HG03439 (cell line): Measurements from ENCODE around the gene C2CD2.
A peak's percentile ranks its signal among the peaks of the same experiment; 100 is the strongest.

Experiments used
- ATAC-seq: cut with Tn5 transposase; IDR thresholded peaks from one replicate; pipeline ENCODE4 v1.9.1; 2021; ENCODE audit warnings: mild to moderate bottlenecking, moderate library complexity; ENCODE audit not compliant: unreplicated experiment

C2CD2 gene

GRCh38 chr21:41933313-41934079, 20.3 kb downstream of the C2CD2 start:
- no peak for ATAC-seq

DNA sequence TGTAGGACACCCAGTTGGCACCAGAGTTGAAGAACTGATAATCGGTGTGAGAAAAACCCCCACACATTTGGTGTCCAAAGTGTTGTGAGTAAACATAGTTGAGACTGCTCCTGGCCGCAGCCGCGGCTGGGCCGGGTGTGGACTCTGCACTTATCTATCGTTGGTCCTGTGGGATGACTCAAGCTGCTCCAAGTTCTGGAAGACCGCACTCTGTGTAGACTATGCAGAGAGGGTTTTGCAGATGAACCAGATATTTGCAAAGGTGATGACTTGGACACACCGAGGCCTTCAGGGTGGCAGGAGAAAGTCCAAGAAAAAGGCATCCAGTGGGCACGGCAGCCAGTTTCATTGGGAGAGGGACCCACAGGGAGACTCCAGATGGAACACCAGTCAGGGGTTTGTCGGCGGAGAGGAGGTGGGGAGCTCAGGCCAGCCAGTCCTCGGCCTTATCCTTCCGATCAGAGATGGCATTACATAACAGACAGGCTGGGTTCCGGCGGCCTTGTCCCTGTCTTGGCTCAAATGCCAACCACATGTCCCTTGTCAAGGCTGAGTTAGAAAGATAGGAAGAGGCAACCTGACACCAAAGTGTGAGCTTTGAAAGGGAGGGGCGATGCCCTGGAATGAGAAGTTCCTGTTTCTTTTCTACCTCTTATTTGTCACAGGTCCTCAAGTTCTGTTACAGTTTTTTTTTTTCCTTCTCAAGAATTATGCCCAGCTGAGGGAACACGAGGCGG, 21.1 kb downstream of the C2CD2 start:
- no peak for ATAC-seq

GRCh38 chr21:41932191-41932575, 21.6 kb downstream of the C2CD2 start:
- ATAC-seq, result no peak

DNA sequence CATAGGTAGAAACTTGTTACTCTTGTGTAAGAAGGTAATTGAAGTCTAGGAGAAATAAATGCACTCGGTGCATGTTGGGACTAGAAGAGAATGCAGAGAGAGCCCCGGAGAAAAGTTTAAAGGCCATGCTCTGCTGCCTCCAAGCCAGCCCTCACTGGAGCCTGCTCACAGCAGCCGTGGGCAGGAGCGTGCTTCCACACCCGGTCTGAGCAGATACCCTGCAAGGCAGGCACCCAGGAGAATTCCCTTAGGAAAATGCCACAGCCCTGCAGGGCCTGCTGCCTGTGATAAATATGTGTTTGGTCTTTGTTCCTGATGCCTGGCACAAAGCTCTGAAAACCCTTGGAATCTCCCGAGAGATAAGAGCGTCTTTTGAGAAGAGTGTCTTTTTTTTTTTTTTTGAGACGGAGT, 22.8 kb downstream of the C2CD2 start:
- ATAC-seq, result no peak

- ATAC-seq, result no peak
Observed at GRCh38 chr21:41929248-41929647, 24.6 kb downstream of the C2CD2 start.

DNA sequence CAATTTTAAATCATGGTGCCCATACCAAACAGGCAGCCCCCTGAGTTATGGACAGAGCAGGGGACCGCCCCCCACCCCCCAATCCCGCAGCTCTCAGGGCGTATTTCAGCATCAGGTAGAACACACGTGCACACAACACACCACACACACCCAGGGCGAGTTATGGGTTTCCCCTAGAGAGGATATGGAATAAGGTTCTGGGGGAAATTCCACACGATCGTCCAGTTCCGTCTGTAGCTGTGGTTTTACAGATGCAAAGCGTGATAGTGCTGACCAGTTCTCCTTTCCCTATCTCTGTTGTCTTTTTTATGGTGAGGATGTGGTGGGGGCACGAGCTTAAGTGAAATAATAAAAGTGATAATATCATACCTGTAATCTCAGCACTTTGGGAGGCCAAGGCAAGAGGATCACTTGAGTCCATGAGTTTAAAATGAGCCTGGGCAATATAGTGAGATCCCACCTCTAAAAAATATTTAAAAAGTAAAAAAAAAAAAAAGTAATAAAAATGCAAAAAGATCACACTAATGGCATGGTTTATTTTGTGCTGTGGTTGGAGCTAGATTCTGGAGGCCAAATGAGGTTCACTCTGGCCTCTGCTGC, 25.1 kb downstream of the C2CD2 start:
- no peak for ATAC-seq

GRCh38 chr21:41927727-41928409, 25.9 kb downstream of the C2CD2 start:
- ATAC-seq, result no peak

- ATAC-seq, result no peak
Observed at GRCh38 chr21:41926807-41927171, 27.0 kb downstream of the C2CD2 start.

- ATAC-seq, result peak; percentile 49
Observed at GRCh38 chr21:41926117-41926806, 27.6 kb downstream of the C2CD2 start.

- no peak for ATAC-seq
Observed at GRCh38 chr21:41925767-41926116, 28.1 kb downstream of the C2CD2 start.

DNA sequence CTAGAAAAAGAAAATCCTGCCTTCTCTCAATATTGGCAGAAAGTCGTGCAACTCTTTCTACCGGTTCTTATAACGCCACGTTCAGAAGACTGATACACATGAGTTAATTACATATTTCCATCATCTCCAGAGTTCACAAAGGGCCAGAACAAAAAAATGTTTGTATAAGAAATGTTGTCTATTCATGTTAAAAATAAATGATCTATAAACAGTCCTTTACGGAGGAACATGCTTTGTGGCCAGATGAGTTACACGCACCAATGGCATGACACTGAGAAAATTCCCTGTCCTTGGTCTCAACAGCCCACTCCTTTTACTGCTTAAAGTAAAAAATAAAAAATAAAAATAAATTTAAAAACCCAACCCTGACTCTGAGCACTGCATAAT, 29.5 kb downstream of the C2CD2 start:
- ATAC-seq, result no peak

DNA sequence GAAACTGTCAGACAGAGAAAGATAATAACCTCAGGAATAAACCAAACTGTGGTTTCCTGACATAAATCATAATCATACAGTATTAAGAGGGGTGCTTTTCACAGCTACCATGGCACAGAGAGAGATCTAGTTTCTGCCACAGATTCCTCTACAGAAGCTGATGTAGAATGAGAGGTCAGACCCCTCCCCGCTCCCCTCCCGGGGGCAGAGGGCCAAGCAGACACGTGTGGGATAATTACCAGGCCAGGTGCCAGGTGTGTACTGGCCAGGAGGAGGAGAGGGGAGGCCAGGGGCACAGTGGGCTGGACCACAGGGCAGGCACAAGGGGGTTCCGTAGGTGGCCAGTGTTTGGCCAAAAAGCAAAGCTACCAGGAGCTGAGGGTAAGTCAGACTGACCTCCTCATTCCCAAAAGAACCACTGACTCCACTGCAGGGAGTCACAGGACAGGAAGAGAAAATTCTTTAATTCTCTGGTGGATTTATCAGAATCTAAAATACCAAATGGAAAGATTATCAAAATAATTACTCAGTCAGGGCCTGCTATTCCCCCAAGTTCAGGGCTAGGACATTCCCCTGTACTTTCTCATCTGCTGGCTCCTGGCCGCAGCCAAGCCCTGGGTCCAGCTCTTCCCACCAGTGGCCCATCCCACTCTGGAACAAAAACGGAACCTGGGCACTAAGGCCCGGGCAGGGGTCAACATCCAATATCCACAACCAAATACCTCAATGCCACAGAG, 30.0 kb downstream of the C2CD2 start:
- ATAC-seq, result no peak

GRCh38 chr21:41923186-41923585, 30.6 kb downstream of the C2CD2 start:
- ATAC-seq, result no peak

GRCh38 chr21:41921021-41921420, 32.8 kb downstream of the C2CD2 start:
- ATAC-seq, result no peak

GRCh38 chr21:41920476-41920875, 33.3 kb downstream of the C2CD2 start:
- ATAC-seq, result no peak

DNA sequence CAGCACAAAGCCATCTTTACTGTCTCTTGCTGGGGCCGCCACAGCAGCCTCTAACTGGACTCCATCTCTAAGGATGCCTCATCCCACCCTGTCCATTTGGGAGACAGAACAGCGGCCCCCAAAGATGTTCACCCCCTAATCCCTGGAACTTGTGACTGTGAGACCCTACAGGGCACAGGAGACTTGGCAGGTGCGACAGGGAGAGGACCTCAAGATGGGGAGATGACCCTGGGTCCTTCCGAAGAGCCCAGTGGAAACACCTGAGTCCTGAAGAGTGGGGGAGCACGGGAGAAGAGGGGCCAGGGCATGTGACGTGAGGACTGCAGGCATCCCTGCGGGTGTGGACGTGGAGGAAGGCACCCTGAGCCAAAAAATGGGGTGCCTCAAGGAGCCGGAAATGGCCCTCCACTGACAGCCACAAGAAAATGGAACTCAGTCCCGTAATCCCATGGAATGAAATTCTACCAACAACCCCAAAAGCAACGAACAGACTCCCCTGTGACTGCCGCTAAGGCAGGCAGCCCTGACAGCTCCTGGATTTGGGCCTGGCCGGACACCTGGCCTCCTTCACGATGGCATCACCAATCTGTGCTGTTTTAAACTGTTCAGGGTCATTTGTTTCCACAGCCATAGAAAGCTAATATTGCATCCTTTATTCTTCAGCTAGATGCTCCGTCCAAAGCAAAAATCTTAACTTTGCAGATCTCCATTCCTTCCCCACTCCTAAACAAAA, 34.0 kb downstream of the C2CD2 start:
- ATAC-seq, result no peak

GRCh38 chr21:41918561-41919358, 35.1 kb downstream of the C2CD2 start:
- ATAC-seq, result no peak

GRCh38 chr21:41917531-41917930, 36.3 kb downstream of the C2CD2 start:
- no peak for ATAC-seq

DNA sequence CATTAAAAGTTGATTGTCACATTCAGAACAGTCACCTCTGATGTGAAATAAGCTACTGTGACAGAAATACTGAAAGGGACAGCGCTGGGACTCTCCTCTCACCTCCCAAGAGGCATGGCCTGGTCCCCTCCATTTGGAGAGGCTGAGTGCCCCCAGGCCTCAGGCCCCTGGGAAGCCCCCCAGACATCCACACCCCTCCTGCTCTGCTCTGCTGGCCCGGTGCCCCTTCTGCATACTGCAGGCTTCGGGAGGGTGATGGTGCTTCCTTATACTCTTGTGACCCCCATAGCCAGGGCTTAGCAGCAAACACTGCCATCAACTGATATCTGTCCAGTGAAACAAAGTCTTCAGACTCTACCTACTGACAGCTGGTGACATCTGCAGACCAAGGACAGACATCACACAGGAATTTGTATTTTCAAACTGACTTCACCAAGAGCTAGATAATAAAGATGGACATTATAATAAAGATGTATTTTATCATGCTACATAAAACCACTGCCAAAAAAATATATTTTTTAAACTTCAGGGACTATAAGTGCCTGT, 36.9 kb downstream of the C2CD2 start:
- ATAC-seq, result no peak
